ENCODE data around the gene POLR2J2.
"Not testable (repeated sequence)": the region's sequence is repeated elsewhere in the genome, so short reads cannot be mapped to it uniquely, and the experiment has no call there.

The POLR2J2 gene

GRCh38 chr7:102671166-102671955 lies at the start of gene POLR2J2:
Gene POLR2J2, minus strand, starts transcription at chr7:102671663. Its CDS starts 62 bp downstream, at chr7:102671601.
- H3K4me1 ChIP-seq (ENCODE audit: control insufficient read depth in 1 of 2, insufficient read depth in 2 of 2, low read length in 2 of 2); H3K36me3 ChIP-seq (ENCODE audit: control insufficient read depth in 1 of 2, insufficient read depth in 2 of 2, low read length in 2 of 2); H3K27me3 ChIP-seq (ENCODE audit: low read depth, low read length); H3K9me3 ChIP-seq (ENCODE audit: control insufficient read depth in 1 of 2, low read length in 2 of 2); H3K27ac ChIP-seq (ENCODE audit: low read length): not testable (repeated sequence)
- H3K4me3 ChIP-seq (ENCODE audit: low read depth in 1 of 2, low read length in 2 of 2), result peak within 1 kb of the TSS in 1 of 2 donors; percentile 51

- H3K27me3 ChIP-seq (ENCODE audit: low read depth, low read length); H3K36me3 ChIP-seq (ENCODE audit: control insufficient read depth in 1 of 2, insufficient read depth in 2 of 2, low read length in 2 of 2); H3K27ac ChIP-seq (ENCODE audit: low read length); H3K4me3 ChIP-seq (ENCODE audit: low read depth in 1 of 2, low read length in 2 of 2); H3K9me3 ChIP-seq (ENCODE audit: control insufficient read depth in 1 of 2, low read length in 2 of 2); H3K4me1 ChIP-seq (ENCODE audit: control insufficient read depth in 1 of 2, insufficient read depth in 2 of 2, low read length in 2 of 2): not testable (repeated sequence)
Observed at GRCh38 chr7:102718491-102718890, 47.0 kb upstream of the POLR2J2 start.

- H3K4me3 ChIP-seq (ENCODE audit: low read depth in 1 of 2, low read length in 2 of 2); H3K27me3 ChIP-seq (ENCODE audit: low read depth, low read length); H3K36me3 ChIP-seq (ENCODE audit: control insufficient read depth in 1 of 2, insufficient read depth in 2 of 2, low read length in 2 of 2); H3K27ac ChIP-seq (ENCODE audit: low read length); H3K9me3 ChIP-seq (ENCODE audit: control insufficient read depth in 1 of 2, low read length in 2 of 2); H3K4me1 ChIP-seq (ENCODE audit: control insufficient read depth in 1 of 2, insufficient read depth in 2 of 2, low read length in 2 of 2): not testable (repeated sequence)
Observed at GRCh38 chr7:102715718-102716117, 44.3 kb upstream of the POLR2J2 start.

- not testable (repeated sequence) for H3K27me3 ChIP-seq (ENCODE audit: low read depth, low read length); H3K27ac ChIP-seq (ENCODE audit: low read length); H3K4me3 ChIP-seq (ENCODE audit: low read depth in 1 of 2, low read length in 2 of 2); H3K9me3 ChIP-seq (ENCODE audit: control insufficient read depth in 1 of 2, low read length in 2 of 2); H3K36me3 ChIP-seq (ENCODE audit: control insufficient read depth in 1 of 2, insufficient read depth in 2 of 2, low read length in 2 of 2); H3K4me1 ChIP-seq (ENCODE audit: control insufficient read depth in 1 of 2, insufficient read depth in 2 of 2, low read length in 2 of 2)
Observed at GRCh38 chr7:102714774-102715522, 43.5 kb upstream of the POLR2J2 start.

- not testable (repeated sequence) for H3K4me1 ChIP-seq (ENCODE audit: control insufficient read depth in 1 of 2, insufficient read depth in 2 of 2, low read length in 2 of 2); H3K27me3 ChIP-seq (ENCODE audit: low read depth, low read length); H3K36me3 ChIP-seq (ENCODE audit: control insufficient read depth in 1 of 2, insufficient read depth in 2 of 2, low read length in 2 of 2); H3K9me3 ChIP-seq (ENCODE audit: control insufficient read depth in 1 of 2, low read length in 2 of 2); H3K27ac ChIP-seq (ENCODE audit: low read length); H3K4me3 ChIP-seq (ENCODE audit: low read depth in 1 of 2, low read length in 2 of 2)
Observed at GRCh38 chr7:102713691-102714080, 42.2 kb upstream of the POLR2J2 start.

GRCh38 chr7:102713011-102713690 lies 41.7 kb upstream of the POLR2J2 start:
- not testable (repeated sequence) for H3K27me3 ChIP-seq (ENCODE audit: low read depth, low read length); H3K4me3 ChIP-seq (ENCODE audit: low read depth in 1 of 2, low read length in 2 of 2); H3K9me3 ChIP-seq (ENCODE audit: control insufficient read depth in 1 of 2, low read length in 2 of 2); H3K27ac ChIP-seq (ENCODE audit: low read length); H3K4me1 ChIP-seq (ENCODE audit: control insufficient read depth in 1 of 2, insufficient read depth in 2 of 2, low read length in 2 of 2); H3K36me3 ChIP-seq (ENCODE audit: control insufficient read depth in 1 of 2, insufficient read depth in 2 of 2, low read length in 2 of 2)

- not testable (repeated sequence) for H3K27me3 ChIP-seq (ENCODE audit: low read depth, low read length); H3K9me3 ChIP-seq (ENCODE audit: control insufficient read depth in 1 of 2, low read length in 2 of 2); H3K4me3 ChIP-seq (ENCODE audit: low read depth in 1 of 2, low read length in 2 of 2); H3K36me3 ChIP-seq (ENCODE audit: control insufficient read depth in 1 of 2, insufficient read depth in 2 of 2, low read length in 2 of 2); H3K27ac ChIP-seq (ENCODE audit: low read length); H3K4me1 ChIP-seq (ENCODE audit: control insufficient read depth in 1 of 2, insufficient read depth in 2 of 2, low read length in 2 of 2)
Observed at GRCh38 chr7:102698962-102699750, 27.7 kb upstream of the POLR2J2 start.

GRCh38 chr7:102697642-102698512 lies 26.4 kb upstream of the POLR2J2 start:
- H3K4me1 ChIP-seq (ENCODE audit: control insufficient read depth in 1 of 2, insufficient read depth in 2 of 2, low read length in 2 of 2); H3K27ac ChIP-seq (ENCODE audit: low read length); H3K4me3 ChIP-seq (ENCODE audit: low read depth in 1 of 2, low read length in 2 of 2); H3K9me3 ChIP-seq (ENCODE audit: control insufficient read depth in 1 of 2, low read length in 2 of 2); H3K27me3 ChIP-seq (ENCODE audit: low read depth, low read length); H3K36me3 ChIP-seq (ENCODE audit: control insufficient read depth in 1 of 2, insufficient read depth in 2 of 2, low read length in 2 of 2): not testable (repeated sequence)

- H3K9me3 ChIP-seq (ENCODE audit: control insufficient read depth in 1 of 2, low read length in 2 of 2); H3K4me3 ChIP-seq (ENCODE audit: low read depth in 1 of 2, low read length in 2 of 2); H3K27ac ChIP-seq (ENCODE audit: low read length); H3K36me3 ChIP-seq (ENCODE audit: control insufficient read depth in 1 of 2, insufficient read depth in 2 of 2, low read length in 2 of 2); H3K27me3 ChIP-seq (ENCODE audit: low read depth, low read length); H3K4me1 ChIP-seq (ENCODE audit: control insufficient read depth in 1 of 2, insufficient read depth in 2 of 2, low read length in 2 of 2): not testable (repeated sequence)
Observed at GRCh38 chr7:102696009-102696408, 24.5 kb upstream of the POLR2J2 start.

GRCh38 chr7:102695033-102695552 lies 23.6 kb upstream of the POLR2J2 start:
- not testable (repeated sequence) for H3K9me3 ChIP-seq (ENCODE audit: control insufficient read depth in 1 of 2, low read length in 2 of 2); H3K27me3 ChIP-seq (ENCODE audit: low read depth, low read length); H3K36me3 ChIP-seq (ENCODE audit: control insufficient read depth in 1 of 2, insufficient read depth in 2 of 2, low read length in 2 of 2); H3K4me1 ChIP-seq (ENCODE audit: control insufficient read depth in 1 of 2, insufficient read depth in 2 of 2, low read length in 2 of 2); H3K27ac ChIP-seq (ENCODE audit: low read length); H3K4me3 ChIP-seq (ENCODE audit: low read depth in 1 of 2, low read length in 2 of 2)
